Activated CD4-positive, alpha-beta T cell treated with anti-CD3 and anti-CD28 coated beads, Interleukin-2, amount 50 U/mL, for 4 hours (primary cell): ENCODE results near the gene MCM7.
"Not testable (repeated sequence)": the region's sequence is repeated elsewhere in the genome, so short reads cannot be mapped to it uniquely, and the experiment has no call there.

ENCODE experiments used
- DNase-seq, 2 experiments: peaks; one replicate each; pipeline ENCODE4 v3.0.0-alpha.2; 2020

MCM7 gene

DNA sequence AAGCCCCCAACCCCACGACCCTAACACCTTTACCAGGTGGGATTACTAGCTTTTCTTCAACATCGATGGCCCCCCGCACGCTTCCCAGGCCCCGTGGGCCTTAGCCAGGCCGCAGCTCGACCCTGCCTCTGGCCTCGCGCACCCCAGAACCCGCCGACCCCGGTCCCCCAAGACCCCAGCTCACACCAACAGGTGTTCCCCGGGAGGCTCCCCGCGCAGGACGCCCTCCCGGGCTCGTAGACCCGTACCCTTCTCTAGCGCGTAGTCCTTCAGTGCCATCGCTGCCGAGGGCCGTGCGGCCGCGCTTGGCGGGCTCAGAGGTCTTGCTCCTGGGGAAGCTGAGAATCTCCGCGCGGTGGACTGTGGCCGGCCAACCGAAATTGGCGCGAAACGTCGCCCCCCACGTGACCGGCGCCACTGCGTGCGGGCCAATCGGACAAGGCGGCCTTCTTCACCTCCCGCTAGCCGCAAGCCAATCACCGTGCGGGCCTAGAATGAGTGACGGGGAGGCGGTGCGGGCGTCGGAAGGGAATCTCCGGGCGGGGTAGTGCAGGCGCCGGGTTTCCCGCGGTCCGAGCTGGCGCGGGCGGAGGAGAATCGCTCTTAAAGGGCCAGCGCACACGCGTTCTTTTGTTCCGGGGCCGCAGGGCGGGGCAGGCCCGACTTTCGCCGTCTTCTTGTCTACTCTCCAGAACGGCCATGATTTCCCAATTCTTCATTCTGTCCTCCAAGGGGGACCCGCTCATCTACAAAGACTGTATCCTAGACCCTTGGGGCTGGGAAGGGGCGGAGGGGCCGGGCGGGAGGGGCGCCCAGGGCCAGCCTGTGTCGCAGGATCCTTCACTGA lies at the start of gene MCM7, which contains the start of gene AP4M1:
TSS of gene MCM7 (minus strand) at position 382 of the 847 bp plus-strand sequence. CDS start at position 279, 103 bp downstream.
TSS of gene AP4M1 (plus strand) at position 628 of the 847 bp plus-strand sequence. CDS start at position 700, 72 bp downstream.
- peak; percentile 91 to 93 for DNase-seq

DNA sequence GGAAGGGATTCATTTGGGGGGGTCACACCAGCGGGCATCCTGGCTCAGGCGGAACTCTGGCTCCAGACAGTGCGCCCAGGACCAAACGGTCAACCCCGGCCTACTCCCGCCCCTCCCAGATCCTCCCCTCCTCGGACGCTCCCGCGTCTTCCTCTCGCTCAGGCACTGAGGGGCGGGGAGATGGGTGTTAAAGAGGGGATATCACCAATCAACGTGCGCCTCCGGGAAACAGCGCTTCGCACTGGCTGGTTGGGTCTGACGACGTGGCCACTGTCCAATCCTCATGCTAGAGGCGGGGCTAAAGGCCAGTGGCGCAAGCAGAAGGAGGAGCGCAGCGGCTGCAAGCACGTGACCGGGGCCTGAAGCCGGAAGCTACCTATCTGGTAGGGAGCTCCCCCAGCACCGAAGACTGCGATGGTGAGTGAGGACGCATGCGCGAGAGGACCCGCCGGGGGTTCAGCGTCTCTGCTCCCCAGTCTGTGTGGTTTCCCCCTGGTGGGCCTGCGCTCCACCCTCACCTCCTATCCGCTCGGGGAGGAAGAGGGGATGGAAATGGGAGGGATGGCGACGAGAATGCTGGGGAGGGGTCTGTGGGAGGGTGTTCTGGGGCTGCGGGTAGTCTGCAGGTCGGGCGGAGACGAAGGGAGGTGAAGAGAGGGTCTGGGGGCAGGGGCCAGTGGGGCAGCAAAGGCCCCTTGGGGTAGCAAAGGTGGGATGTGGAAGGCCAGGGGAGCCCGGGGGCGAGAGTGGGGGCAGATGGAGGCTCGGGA lies 47.5 kb upstream of the MCM7 start, which contains the start of gene LAMTOR4:
TSS of gene LAMTOR4 (plus strand) at position 360 of the 770 bp plus-strand sequence. CDS start at position 415, 55 bp downstream.
- peak; percentile 97 to 98 for DNase-seq

DNA sequence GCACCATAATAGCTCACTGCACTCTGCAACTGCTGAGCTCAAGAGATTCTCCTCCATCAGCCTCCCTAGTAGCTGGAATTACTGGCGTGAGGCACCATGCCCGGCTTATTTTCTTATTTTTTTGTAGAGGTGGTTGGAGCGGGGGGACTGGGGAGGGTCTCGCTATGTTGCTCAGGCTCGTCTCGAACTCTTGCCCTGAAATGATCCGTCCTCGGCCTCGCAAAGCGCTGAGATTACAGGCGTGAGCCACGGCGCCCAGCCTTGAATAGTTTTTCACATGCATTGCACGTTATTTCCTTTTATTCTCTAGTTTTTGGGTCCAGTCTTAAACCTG lies 47.0 kb upstream of the MCM7 start:
- DNase-seq = no peak

- DNase-seq = no peak
These were observed 46.1 kb upstream of the MCM7 start for GRCh38 chr7:100147278-100147677.

DNA sequence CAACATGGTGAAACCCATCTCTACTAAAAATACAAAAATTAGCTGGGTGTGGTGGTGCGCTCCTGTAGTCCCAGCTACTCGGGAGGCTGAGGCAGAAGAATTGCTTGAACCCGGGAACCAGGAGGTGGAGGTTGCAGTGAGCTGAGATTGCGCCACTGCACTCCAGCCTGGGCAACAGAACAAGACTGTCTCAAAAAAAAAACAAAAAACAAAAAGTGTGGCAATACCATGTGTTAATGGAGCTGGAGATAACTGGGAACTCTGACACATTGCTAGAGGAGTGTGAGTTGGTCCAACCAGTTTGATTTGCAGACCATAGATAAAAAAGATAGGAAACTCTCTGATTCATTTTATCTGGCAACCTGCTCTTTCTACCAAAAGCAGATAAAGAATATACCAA lies 45.2 kb upstream of the MCM7 start:
- not testable (repeated sequence) for DNase-seq

- DNase-seq = no peak
These were observed 41.3 kb upstream of the MCM7 start for GRCh38 chr7:100142461-100142860.

GRCh38 chr7:100141555-100141949 lies 40.4 kb upstream of the MCM7 start:
- DNase-seq = no peak

DNA sequence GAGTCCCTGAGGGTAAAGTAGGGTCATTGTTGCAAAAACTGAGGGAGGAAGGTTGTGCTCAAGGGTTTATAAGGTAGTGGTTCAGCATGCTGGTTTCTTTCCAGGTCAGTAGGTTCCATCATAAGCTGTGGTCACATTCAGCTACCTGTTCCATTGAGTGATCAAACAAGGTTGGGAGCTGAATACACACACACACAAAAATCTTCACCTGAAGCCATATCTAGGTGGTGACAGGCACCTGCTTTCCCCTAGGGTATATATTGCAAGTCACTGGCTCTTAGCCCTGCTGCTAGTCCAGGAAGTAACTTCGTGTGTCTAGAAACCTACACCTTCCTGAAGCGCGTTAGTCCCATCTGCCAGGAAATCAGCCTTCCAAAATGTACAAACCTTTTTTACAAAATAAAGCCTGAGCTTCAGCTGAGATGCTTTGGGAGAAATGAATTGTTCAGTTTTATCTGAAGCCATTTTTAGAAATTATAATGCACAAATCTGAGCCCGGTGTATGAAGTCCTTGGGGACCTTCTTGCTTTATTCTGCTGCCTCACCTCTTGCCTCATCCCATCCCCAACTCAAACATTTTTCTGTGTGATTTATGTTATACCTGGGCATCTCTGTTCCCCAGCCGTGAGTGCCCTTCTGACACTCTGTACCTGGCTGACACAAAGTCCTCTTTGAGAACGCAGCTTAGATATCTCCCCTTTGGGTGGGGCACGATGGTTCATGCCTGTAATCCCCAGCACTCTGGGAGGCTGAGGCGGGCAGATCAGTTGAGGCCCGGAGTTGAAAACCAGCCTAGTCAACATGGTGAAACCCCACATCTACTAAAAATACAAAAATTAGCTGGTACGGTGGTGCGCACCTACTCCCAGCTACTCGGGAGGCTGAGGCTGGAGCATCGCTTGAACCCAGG lies 36.9 kb upstream of the MCM7 start:
- no peak for DNase-seq

DNA sequence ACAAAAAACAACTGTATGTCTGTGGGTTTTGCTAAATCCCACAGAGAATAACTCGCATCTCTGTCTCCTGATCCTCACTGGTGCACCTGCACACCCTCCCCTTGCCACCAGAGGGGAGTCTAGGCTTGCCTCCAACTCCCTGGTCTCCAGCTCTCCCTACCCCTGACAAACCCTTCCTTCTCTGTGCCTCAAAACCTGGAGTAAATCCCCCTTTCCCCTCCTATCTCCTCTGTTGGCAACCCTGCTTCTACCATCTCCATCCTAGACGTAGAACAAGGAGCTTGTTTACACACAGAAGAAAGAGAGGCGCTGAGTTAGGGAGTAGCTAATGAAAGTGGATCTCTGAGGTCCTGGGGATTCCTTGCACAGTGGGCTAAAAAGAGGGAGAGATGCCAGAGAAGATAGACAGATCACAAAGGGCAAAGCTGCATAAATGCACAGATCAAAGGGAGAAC lies 31.5 kb upstream of the MCM7 start:
- peak; percentile 55 to 62 for DNase-seq

DNA sequence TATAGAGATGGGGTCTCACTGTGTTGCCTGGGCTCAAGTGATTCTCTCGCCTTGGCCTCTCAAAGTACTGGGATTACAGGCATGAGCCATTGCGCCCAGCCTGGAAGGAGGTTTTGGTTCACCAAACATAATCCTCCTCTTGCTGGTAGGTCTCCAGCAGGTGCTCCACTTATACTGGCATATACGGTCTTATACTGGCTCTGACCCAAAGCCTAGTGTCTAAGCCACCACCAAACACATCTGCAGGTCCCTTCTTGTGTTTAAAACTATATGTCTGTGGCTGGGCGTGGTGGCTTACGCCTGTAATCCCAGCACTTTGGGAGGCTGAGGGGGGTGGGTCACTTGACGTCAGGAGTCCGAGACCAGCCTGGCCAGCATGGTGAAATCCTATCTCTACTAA lies 30.9 kb upstream of the MCM7 start:
- DNase-seq = no peak

- DNase-seq = peak; percentile 81 to 88
These were observed 29.6 kb upstream of the MCM7 start for GRCh38 chr7:100130608-100131453.

GRCh38 chr7:100130220-100130607 lies 29.0 kb upstream of the MCM7 start:
- not testable (repeated sequence) for DNase-seq

DNA sequence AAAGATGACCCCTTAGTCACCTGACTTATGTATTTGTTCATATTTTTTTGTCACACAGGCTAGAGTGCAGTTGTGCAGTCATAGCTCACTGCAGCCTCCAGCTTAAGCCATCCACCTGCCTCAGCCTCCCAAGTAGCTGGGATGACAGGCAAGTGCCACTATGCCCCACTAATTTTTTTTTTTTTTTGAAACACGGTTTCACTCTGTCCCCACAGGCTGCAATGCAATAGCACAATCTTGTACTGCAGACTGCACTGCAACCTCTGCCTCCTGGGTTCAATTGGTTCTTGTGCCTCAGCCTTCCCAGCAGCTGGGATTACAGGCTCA lies 27.4 kb upstream of the MCM7 start:
- no peak for DNase-seq

DNA sequence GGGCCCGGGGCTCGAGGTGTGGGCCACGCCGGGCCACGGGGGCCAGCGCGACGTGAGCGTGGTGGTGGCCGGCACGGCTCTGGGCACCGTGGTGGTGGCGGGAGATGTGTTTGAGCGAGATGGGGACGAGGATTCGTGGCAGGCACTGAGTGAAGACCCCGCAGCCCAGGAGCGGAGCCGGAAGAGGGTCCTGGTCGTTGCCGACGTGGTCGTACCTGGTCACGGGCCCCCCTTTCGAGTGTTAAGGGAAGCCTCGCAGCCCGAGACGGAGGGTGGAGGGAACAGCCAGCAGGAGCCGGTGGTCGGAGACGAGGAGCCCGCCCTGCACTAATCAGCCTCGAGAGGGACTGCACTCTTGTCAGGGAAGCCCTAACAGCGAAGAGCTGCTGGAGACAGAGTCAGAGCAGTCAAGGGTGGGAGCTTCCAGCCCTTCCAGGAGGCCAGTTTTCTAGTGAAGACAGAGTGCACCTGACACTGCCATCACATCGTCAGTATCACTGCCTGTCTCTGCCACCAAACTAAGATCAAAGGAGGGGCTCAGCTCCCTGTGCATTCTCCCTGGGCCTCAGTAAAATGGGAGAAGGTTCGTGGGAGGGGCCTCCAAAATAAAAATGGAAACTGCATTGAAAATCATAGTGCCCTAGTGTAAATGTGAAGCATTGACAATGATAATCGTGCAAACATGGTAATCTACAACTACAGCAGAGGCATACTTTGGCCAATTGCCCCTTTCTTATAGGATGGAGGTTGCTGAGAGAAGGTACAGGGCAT lies 26.9 kb upstream of the MCM7 start:
- peak; percentile 3 to 6 for DNase-seq

DNA sequence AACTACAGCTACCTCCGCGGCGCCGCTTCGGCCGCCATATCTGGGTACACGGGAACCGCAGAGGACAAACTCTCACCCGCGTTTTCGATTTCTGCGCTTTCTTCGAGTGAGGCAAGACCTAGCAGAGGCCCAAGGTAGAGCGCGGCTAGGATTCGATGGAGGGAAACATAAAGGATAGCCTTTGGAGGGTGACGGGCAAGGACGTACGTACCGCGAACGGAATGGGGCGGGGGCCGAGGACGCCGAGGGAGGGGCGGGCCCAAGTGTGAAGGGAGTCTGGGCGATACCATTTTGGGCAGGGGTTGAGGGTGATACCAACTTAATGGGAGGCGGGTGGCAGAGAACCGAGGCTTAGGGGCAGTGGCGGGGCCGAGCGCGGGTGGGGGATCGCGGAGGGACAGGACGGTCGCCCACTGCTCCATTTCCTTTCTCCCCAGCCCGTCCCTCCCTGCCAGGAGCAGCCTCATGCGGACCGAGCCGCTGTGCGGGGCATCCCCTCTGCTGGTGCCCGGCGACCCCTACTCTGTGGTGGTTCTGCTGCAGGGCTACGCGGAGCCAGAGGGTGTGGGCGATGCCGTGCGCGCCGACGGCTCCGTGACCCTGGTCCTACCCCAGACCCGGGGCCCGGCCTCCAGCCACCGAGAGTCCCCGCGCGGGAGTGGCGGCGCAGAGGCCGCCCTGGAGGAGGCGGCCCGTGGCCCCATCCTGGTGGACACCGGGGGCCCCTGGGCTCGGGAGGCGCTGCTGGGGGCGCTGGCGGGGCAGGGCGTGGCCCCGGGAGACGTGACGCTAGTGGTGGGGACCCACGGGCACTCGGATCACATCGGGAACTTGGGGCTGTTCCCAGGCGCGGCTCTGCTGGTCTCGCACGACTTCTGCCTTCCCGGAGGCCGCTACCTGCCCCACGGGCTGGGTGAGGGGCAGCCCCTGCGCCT lies 26.0 kb upstream of the MCM7 start, which contains the start of gene MBLAC1:
TSS of gene MBLAC1 (plus strand) at position 37 of the 935 bp plus-strand sequence. CDS start at position 466, 429 bp downstream.
- peak; percentile 87 to 88 for DNase-seq

DNA sequence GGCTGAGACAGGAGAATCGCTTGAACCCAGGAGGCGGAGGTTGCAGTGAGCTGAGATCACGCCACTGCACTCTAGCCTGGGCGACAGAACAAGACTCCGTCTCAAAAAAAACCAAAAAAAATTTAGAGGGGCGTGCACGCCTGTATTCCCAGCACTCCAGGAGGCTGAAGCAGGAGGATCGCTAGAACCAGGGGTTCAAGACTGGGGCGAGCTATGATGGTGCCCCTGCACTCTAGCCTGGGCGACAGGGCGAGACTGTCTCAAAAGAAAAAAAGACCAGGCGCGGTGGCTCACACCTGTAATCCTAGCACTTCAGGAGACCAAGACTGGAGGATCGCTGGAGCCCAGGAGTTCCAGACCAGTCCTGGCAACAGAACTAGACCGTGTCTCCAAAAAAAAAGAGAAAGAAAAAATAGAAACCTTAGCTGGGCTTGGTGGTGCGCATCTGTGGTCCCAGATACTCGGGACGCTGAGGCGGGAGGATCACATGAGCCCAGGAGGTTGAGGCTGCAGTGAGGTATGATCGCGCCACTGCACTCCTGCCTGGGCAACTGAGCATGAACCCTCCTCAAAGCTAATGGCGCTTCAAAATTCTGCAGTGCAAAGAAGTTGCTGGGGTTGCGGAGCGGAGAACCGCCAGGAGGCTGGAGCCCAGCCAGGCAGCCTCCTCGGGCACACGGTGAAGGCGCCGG lies 25.2 kb upstream of the MCM7 start:
- DNase-seq = no peak

DNA sequence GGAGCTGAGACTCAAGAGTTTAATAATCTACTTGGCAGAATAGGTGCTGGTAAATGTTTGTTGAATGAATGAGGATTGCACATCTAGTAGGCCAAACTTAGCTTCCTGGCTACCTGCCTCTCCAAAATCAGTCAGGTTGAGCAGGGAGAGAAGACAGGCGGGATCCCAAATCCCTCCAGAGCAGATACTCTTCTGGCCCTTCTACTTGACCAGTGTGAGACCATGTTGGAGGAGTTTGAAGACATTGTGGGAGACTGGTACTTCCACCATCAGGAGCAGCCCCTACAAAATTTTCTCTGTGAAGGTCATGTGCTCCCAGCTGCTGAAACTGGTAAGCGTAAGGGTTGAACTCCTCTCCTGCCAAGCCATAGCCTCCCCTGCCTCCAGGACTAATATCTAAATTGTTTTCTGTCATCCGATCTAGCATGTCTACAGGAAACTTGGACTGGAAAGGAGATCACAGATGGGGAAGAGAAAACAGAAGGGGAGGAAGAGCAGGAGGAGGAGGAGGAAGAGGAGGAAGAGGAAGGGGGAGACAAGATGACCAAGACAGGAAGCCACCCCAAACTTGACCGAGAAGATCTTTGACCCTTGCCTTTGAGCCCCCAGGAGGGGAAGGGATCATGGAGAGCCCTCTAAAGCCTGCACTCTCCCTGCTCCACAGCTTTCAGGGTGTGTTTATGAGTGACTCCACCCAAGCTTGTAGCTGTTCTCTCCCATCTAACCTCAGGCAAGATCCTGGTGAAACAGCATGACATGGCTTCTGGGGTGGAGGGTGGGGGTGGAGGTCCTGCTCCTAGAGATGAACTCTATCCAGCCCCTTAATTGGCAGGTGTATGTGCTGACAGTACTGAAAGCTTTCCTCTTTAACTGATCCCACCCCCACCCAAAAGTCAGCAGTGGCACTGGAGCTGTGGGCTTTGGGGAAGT lies 23.4 kb upstream of the MCM7 start:
- no peak for DNase-seq

DNA sequence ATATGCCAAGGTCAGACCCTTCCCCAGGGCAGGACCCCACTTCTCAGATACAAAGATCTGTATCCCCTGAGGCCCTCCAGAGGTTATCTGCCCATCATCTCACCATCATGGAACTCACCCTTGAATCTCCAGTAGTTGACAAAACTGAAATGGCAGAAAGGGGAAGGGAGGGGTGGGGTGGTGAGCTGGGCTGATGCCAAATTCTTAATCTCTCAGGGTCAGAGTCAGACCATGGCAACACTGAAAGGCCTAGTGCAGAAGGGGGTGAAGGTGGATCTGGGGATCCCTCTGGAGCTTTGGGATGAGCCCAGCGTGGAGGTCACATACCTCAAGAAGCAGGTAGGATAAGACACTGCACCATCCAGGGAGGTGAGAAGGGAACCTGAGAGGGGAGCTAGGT lies 21.4 kb upstream of the MCM7 start:
- DNase-seq = no peak
